Activated CD4-positive, alpha-beta T cell treated with anti-CD3 and anti-CD28 coated beads for 48 hours (primary cell): ENCODE results near the gene CACNB2.
"Not testable (repeated sequence)": the region's sequence is repeated elsewhere in the genome, so short reads cannot be mapped to it uniquely, and the experiment has no call there.

Experiments
- DNase-seq: peaks from one replicate; pipeline ENCODE4 v3.0.0-alpha.2; 2020

Gene CACNB2

GRCh38 chr10:18149196-18149800, 9.1 kb downstream of the CACNB2 start:
- DNase-seq, result no peak

GRCh38 chr10:18151356-18151890, 11.2 kb downstream of the CACNB2 start:
- DNase-seq, result no peak

- not testable (repeated sequence) for DNase-seq
Observed at GRCh38 chr10:18153381-18153780, 13.2 kb downstream of the CACNB2 start.

- no peak for DNase-seq
Observed at GRCh38 chr10:18155321-18155720, 15.1 kb downstream of the CACNB2 start.

DNA sequence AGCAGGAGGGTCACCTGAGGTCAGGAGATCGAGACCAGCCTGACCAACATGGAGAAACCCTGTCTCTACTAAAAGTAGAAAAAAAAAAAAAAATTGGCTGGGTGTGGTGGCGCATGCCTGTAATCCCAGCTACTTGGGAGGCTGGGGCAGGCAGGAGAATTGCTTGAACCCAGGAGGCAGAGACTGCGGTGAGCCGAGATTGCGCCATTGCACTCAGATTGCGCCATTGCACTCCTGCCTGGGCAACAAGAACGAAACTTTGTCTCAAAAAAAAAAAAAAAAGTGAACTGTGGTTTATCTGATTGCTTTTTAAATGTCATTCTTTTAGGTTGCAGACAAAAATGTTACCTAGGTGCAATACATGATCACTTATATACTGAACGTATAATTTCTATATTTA, 16.6 kb downstream of the CACNB2 start:
- not testable (repeated sequence) for DNase-seq

GRCh38 chr10:18157881-18158280, 17.7 kb downstream of the CACNB2 start:
- DNase-seq, result no peak

GRCh38 chr10:18158773-18159265, 18.6 kb downstream of the CACNB2 start:
- no peak for DNase-seq

GRCh38 chr10:18159557-18159956, 19.3 kb downstream of the CACNB2 start:
- no peak for DNase-seq

DNA sequence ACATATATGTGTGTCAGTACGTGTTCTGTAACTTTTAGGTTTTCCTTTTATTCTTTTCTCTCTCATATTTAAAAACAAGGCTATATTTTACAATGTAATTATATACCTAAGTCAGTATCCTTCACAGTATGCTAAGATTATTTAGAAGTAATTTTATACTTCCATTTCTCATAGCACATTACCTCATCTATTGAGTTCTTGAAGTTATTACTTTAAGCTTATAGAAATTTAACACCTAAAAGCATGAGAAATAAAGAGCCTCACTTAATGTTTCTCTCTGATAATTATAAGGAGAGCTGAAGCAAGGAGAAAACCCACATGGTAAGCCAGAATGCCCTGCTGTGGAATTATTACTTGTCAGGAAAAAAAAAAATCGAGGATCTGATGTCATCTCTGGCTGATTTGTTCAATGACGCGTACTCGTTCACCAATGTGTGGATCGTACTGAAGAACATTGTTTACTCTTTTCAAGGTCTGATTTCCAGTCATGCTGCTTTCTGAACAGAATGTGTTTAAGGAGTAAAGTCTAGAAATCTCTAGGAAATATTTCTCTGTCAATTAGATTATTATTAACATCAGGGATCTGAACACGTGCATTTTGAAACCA, 21.9 kb downstream of the CACNB2 start:
- no peak for DNase-seq

GRCh38 chr10:18164093-18164492, 23.9 kb downstream of the CACNB2 start:
- no peak for DNase-seq

DNA sequence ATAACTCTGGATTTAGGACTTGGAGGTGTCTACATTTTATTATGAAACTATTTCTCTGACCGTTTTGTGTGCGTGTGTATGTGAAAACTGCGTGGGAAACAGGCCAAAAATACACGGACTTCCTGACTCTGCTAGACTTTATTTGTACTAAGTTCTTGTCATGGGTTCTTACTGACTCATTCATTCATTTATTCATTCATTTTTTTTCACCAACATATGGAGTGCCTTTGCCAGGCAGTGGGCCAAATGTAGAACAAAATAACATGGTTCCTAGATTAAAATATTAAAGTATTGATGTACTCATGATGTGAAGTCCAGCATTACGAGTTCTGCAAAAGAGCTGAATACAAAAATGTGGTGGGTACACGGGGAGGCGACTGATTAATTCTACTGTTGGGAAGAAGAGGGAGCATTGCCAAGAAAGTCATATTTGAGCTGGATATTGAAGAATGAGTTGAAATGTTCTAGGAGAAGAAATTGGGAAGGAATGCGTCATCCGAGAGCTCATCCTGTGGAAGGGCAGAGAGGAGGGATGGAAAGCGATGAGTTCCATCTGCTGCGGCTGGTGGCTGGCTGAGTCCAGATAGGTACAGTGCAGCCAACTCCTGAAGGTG, 24.6 kb downstream of the CACNB2 start:
- no peak for DNase-seq

DNA sequence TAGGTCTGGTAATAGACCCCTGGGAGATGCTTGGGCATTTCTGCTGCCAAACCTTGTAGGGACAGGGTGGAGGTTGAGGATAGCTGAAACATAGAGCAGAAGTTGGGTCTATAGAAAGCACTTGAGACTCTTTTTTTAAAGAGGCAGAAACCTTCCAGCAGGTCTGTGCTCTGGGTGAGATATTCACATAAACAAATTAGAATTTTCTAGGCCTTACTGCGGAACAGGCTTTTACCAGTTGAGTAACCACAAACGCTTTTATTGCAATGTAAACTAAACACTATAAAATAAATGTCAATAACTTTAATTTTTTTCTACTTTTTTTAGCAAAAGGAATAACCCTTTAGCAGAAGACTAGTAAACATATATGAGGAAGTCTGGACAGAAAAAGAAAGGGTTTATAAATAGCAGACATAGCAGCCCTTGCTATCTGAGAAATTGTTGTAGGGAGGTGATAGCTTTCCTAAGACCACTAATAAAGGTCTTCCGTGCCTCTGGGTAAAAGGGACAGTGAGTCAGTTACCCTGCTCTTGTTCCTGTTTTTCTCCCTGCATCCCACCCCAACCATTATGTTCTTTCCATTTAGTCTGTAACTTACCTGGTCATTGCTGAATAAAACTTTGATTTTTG, 38.7 kb downstream of the CACNB2 start:
- no peak for DNase-seq

- no peak for DNase-seq
Observed at GRCh38 chr10:18179891-18180290, 39.7 kb downstream of the CACNB2 start.

GRCh38 chr10:18181382-18181781, 41.2 kb downstream of the CACNB2 start:
- DNase-seq, result not testable (repeated sequence)

DNA sequence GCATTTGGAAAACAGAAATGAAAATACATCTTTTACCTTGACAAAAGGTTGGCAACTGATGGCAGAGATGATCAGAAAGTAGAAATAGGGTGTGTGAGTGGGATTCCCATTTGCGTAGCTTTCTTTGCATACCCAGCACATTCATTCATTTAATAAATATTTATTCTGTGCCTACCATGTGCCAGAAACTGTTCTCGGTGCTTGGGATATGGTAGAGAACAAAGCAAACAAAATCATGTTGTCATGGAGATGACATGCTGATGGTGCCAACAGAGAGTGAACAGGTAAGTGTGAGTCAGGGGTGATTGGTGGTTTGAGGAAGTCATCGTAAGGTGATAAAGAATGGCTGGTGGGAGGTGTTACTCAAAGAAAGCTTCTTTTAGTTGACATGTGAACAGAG, 45.4 kb downstream of the CACNB2 start:
- DNase-seq, result no peak

GRCh38 chr10:18190840-18191239, 50.6 kb downstream of the CACNB2 start:
- DNase-seq, result no peak

GRCh38 chr10:18194634-18195033, 54.4 kb downstream of the CACNB2 start:
- no peak for DNase-seq

- DNase-seq, result no peak
Observed at GRCh38 chr10:18195060-18195799, 55.0 kb downstream of the CACNB2 start.

DNA sequence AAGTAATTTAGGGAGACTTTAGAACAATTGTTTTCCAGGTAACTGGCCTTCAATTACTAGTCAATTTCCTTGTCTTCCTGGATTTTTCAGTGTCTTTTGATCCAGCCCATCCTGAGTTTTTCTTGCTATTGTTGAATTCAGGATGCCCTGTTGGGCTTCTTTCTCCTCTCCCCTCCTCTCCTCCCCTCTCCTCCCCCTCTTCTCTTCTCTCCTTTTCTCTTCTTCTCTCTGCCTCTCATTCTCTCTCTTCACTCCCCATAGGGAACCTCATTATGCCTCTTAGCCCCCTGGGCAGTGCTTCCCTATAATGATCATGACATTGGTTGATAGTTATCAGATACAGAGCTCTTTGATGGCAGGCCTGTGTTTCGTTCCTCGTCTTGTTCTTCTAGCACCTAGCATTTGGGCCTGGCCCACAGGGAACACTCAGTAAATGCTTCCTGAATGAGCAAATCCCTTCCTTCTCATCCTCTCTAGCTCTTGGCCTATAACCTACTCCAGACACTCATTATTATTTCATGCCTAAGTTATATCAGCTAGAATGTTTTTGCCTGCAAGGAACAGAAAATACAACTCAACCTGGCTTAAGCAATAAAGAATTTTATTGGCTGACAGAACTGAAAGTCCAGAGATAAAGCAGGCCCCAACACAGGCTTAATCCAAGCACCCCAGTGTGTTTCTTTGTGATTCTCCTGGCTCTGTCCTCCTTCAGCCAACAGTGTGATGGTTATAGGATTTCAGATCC, 56.8 kb downstream of the CACNB2 start:
- no peak for DNase-seq

DNA sequence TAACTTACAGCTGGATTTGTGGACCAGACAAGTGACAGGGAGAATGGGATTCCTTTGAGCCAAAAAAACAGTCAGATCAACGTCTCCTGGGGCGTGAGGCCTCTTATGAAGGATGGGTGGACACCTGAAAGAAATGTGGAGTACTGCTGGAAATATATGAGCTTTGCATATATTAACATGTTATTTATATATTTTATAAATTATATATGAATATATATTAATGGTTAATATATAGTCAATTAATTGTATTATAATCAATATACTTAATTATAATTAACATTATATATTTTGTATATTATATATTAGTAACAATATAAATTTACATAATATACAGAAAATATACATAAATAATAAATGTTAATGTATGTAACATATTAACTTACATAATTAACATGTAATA, 57.5 kb downstream of the CACNB2 start:
- no peak for DNase-seq

DNA sequence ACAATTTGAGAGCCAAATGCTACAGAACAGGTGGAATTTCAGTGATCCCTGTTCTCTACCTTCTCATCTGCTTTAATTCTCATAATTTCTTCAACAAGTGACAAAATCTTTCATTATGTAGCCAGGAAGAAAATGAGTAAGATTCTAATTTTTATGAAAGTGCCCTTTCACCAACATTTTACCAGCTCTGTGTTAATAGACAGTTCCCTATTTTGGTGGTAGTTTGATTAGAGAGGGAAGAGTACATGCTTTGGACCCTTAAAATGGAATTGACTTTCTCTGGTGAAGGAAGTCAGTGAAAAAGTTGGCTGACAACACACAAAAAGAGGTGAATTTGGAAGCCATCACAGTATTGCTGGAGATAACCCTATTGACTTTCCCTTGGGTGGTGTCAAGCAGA, 61.7 kb downstream of the CACNB2 start:
- no peak for DNase-seq
